K562 treated with DMSO at 1 percent for 12 hours (cell line): ENCODE measurements around the gene SYT3. TPM values are rescaled to one million over a fixed set of nuclear protein-coding genes. Genes with fewer than 3 reads are reported as not detected.

Experiments used
- total RNA-seq: library from RNA; unstranded; fragments of 300-600 nt; gene quantifications from 2 replicates; pipeline ENCODE4 v1.2.3, GENCODE V29; 2022; ENCODE audit not compliant: insufficient read depth

Gene SYT3, protein sequence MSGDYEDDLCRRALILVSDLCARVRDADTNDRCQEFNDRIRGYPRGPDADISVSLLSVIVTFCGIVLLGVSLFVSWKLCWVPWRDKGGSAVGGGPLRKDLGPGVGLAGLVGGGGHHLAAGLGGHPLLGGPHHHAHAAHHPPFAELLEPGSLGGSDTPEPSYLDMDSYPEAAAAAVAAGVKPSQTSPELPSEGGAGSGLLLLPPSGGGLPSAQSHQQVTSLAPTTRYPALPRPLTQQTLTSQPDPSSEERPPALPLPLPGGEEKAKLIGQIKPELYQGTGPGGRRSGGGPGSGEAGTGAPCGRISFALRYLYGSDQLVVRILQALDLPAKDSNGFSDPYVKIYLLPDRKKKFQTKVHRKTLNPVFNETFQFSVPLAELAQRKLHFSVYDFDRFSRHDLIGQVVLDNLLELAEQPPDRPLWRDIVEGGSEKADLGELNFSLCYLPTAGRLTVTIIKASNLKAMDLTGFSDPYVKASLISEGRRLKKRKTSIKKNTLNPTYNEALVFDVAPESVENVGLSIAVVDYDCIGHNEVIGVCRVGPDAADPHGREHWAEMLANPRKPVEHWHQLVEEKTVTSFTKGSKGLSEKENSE
- total RNA-seq = 1.6 and 6.4 TPM in 2 replicates

DNA sequence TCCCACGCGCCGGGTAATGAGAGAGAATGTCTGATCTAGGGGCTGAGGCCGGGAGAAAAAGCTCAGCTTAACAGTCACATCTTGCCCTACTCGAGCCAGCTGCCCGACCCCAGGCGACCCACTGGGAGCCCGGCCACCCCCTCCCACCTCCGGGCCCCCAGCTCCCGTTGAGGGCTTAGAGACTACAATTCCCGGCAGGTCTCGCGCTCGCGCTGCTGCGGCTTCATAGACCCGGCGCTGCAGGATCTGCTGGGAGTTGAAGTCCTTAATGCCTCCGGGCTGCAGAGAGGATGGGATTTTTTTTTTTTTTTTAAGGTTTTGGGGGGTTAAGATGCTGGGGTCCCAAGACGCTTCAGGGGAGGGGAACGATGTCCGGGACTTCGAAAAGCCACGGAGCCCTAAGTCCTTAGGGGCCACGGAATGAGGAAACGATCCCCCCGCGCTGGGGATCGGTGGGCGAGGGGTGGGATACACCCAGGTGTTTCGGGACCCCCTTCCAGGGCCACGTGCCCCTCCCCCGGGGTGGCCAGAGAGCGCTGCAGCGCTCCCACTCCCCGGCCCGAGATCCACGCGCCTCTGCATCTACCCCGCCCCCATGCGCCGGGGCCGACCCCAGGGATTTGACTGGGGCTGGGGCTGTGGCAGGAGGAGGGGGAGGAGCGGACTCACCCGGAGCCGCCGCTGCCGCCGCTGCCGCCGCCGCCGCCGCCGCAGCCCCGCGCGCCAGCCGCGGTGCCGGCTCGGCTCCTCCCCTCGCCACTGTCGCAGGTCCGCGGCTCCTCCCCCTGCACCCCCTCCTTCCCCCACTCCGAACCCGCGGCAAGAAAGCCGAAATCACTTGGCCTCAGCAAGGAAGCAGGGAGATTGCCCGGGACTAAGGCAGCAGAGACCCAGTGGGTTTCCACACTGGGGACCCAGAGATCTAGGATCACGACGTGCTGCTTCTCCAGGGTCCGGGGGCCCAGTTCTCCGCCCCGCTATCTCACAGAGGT, at the start of gene SYT3:
Gene SYT3 (minus strand): TSS at position 761 of the 992 bp plus-strand sequence. CDS start 2,470 bp downstream, outside the sequence.

DNA sequence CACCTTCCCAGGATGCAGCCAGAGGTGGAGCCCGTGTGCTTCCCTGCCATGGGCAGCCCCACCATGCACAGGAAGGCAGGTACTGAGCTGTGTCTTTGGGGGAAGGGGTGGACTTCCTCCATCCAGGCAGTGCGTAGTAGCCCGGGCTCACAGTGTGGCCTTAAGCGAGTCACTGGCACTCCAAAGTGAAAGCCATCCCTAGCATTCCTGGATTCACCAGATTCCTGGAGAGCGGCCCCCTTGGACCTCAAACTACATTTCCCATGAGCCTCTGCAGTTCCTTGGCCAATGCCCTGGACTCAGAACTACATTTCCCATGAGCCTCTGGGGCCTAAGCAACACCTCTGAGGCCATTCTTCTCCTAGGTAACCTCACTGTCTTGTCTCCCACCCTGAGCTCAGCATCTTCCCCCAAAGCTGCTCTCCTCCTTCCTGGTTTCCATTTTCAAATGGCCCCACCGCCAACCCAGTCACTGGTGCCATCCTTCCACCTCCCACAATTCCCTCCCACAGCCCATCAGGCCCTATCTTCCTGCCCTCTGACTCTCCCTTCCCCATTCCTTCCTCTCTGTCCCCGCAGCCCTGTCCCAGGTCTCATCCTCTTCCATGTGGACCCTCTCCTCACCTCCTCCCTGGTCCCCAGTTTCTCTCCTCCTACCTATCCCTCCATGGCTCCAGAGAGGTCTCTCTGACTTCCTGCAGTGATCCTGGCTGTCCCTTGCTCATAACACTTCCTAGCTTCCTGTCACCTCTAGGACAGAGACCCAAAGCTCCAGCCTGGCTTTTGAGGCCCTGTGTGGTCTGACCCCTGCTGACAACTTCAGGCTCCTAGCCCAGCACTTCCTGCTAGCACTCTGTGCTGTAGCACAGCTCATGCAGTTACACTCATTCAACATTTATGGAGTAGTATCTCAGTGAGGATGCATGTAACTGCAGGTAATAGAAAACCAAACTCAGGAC, 10.0 kb upstream of the SYT3 start, which contains the start of gene C19orf81:
Gene C19orf81 (plus strand): TSS at position 13 of the 959 bp plus-strand sequence. CDS start 0 bp downstream, at position 13.

Other genes starting within 250 kb of the SYT3 start
- 0.31 and 0.90 TPM in 2 replicates for gene SPIB, start 220.9 kb downstream of the SYT3 start, total RNA-seq
- not detected in 2 replicates for gene MYBPC2, start 207.0 kb downstream of the SYT3 start, total RNA-seq
- gene EMC10, start 163.4 kb downstream of the SYT3 start, total RNA-seq = 69.3 and 72.6 TPM in 2 replicates
- 1.2 and 2.8 TPM in 2 replicates for gene GARIN5A, start 163.0 kb downstream of the SYT3 start, total RNA-seq
- gene JOSD2, start 128.7 kb downstream of the SYT3 start, total RNA-seq = 9.7 and 20.1 TPM in 2 replicates
- not detected in 2 replicates for gene ASPDH, start 126.0 kb downstream of the SYT3 start, total RNA-seq
- gene LRRC4B, start 71.4 kb downstream of the SYT3 start, total RNA-seq = 9.3 and 10.0 TPM in 2 replicates
- gene C19orf81, start 9.6 kb upstream of the SYT3 start, total RNA-seq = 42.4 and 48.8 TPM in 2 replicates
- gene SHANK1, start 79.9 kb upstream of the SYT3 start, total RNA-seq = 1.1 TPM in 1 of 2 replicates, not detected in the other
- gene CLEC11A, start 83.5 kb upstream of the SYT3 start, total RNA-seq = 74.7 and 127 TPM in 2 replicates
- gene GPR32, start 130.6 kb upstream of the SYT3 start, total RNA-seq = not detected in 2 replicates
- not detected in 2 replicates for gene ACP4, start 150.5 kb upstream of the SYT3 start, total RNA-seq
- 18.4 and 21.5 TPM in 2 replicates for gene KLK1, start 183.9 kb upstream of the SYT3 start, total RNA-seq
- not detected in 2 replicates for gene KLK15, start 193.7 kb upstream of the SYT3 start, total RNA-seq
- not detected in 2 replicates for gene KLK3, start 215.0 kb upstream of the SYT3 start, total RNA-seq
- gene KLK2, start 233.6 kb upstream of the SYT3 start, total RNA-seq = not detected in 2 replicates